ENCODE data around the gene TAF4. TPM values are rescaled to one million over a fixed set of nuclear protein-coding genes. Genes with fewer than 3 reads are reported as not detected.

TAF4 gene
- polyA plus RNA-seq, 1 donor from 2014 or later = 10.2 TPM

GRCh38 chr20:62104791-62105345 lies 39.2 kb upstream of the TAF4 start:
- H3K4me2 ChIP-seq (ENCODE audit: low read length) = no peak overlapping the region
- TF ChIP-seq REST (IDR thresholded peaks at IDR 0.05; ENCODE audit: borderline replicate concordance) = no peak
- TF ChIP-seq MXI1 (conservative IDR thresholded peaks at IDR 0.05; ENCODE audit: poor library complexity, severe bottlenecking) = no peak
- no peak for TF ChIP-seq EP300 (conservative IDR thresholded peaks at IDR 0.05; ENCODE audit: poor library complexity, severe bottlenecking)
- TF ChIP-seq CTCF (IDR thresholded peaks at IDR 0.05; ENCODE audit: poor library complexity, severe bottlenecking) = no peak
- no peak for TF ChIP-seq EZH2 (IDR thresholded peaks at IDR 0.05; ENCODE audit: borderline replicate concordance, insufficient read depth, low read length, poor library complexity, severe bottlenecking)
- no peak for TF ChIP-seq RAD21 (conservative IDR thresholded peaks at IDR 0.05)
- no peak for TF ChIP-seq TAF1 (IDR thresholded peaks at IDR 0.05; ENCODE audit: low read depth)
- TF ChIP-seq SMC3 (conservative IDR thresholded peaks at IDR 0.05; ENCODE audit: poor library complexity) = no peak
- no peak for TF ChIP-seq POLR2AphosphoS5 (IDR thresholded peaks at IDR 0.05)
- peaks cover 7% of the 10 kb centered on the region for H3K9me3 ChIP-seq (ENCODE audit: low read length)
- H3K9me2 ChIP-seq (ENCODE audit: insufficient read depth, low read length) = no peaks in the 10 kb centered on the region
- no peaks in the 10 kb centered on the region for H3K36me3 ChIP-seq (ENCODE audit: insufficient read depth, low read length)
- H3K9ac ChIP-seq (ENCODE audit: low read length) = no peak overlapping the region
- H3K27ac ChIP-seq (ENCODE audit: low read length) = no peak overlapping the region
- H3K4me3 ChIP-seq (ENCODE audit: low read length) = no peak overlapping the region
- no peaks in the 10 kb centered on the region for H3F3A ChIP-seq (ENCODE audit: insufficient read depth, low read length, poor library complexity, severe bottlenecking)
- no peaks in the 10 kb centered on the region for H3K27me3 ChIP-seq (ENCODE audit: insufficient read depth, low read depth, low read length)
- no peak overlapping the region for H2AFZ ChIP-seq (ENCODE audit: low read depth, low read length)
- H4K20me1 ChIP-seq (ENCODE audit: insufficient read depth) = no peaks in the 10 kb centered on the region
- no peaks in the 10 kb centered on the region for H3K79me2 ChIP-seq (replicated peaks; ENCODE audit: insufficient read depth, low read length)

- Histone ChIP-seq H3K9me2 (ENCODE audit: insufficient read depth, low read length) (no peaks in the 10 kb centered on the region), H2AFZ (ENCODE audit: low read depth, low read length) (no peak overlapping the region), H3K4me3 (ENCODE audit: low read length) (no peak overlapping the region), H3K27me3 (ENCODE audit: insufficient read depth, low read depth, low read length) (no peaks in the 10 kb centered on the region), H3K27ac (ENCODE audit: low read length) (no peak overlapping the region), H3K79me2 (replicated peaks; ENCODE audit: insufficient read depth, low read length) (no peaks in the 10 kb centered on the region), H3F3A (ENCODE audit: insufficient read depth, low read length, poor library complexity, severe bottlenecking) (no peaks in the 10 kb centered on the region), H3K4me2 (ENCODE audit: low read length) (no peak overlapping the region), H4K20me1 (ENCODE audit: insufficient read depth) (no peaks in the 10 kb centered on the region), H3K36me3 (ENCODE audit: insufficient read depth, low read length) (no peaks in the 10 kb centered on the region), H3K9me3 (ENCODE audit: low read length) (peaks cover 5% of the 10 kb centered on the region), H3K9ac (ENCODE audit: low read length) (no peak overlapping the region)
- TF ChIP-seq POLR2AphosphoS5 (IDR thresholded peaks at IDR 0.05) = no peak
- no peak for TF ChIP-seq REST (IDR thresholded peaks at IDR 0.05; ENCODE audit: borderline replicate concordance)
- no peak for TF ChIP-seq TAF1 (IDR thresholded peaks at IDR 0.05; ENCODE audit: low read depth)
- no peak for TF ChIP-seq EZH2 (IDR thresholded peaks at IDR 0.05; ENCODE audit: borderline replicate concordance, insufficient read depth, low read length, poor library complexity, severe bottlenecking)
- TF ChIP-seq SMC3 (conservative IDR thresholded peaks at IDR 0.05; ENCODE audit: poor library complexity) = no peak
Observed at GRCh38 chr20:62104234-62104789, 38.6 kb upstream of the TAF4 start.
